CD4-positive, alpha-beta T cell treated with Interleukin-4 for 1 hour (primary cell): ENCODE results near the gene DLEC1.

Source experiments
- DNase-seq, 2 donors: peaks; one replicate each; pipeline ENCODE4 v3.0.0-alpha.2; 2020 to 2022

DLEC1 gene

GRCh38 chr3:38111696-38112377, 72.8 kb downstream of the DLEC1 start:
- DNase-seq: no peak

- no peak for DNase-seq
Measured at GRCh38 chr3:38112378-38112761, 73.4 kb downstream of the DLEC1 start.

- no peak for DNase-seq
Measured at GRCh38 chr3:38114052-38114874, 75.3 kb downstream of the DLEC1 start.

- peak in 1 of 2 donors; percentile 7 for DNase-seq
Measured at GRCh38 chr3:38114875-38115644, 76.1 kb downstream of the DLEC1 start.

GRCh38 chr3:38115645-38116427, 76.8 kb downstream of the DLEC1 start:
- DNase-seq: no peak

GRCh38 chr3:38116471-38117162, 77.6 kb downstream of the DLEC1 start:
- no peak for DNase-seq

GRCh38 chr3:38117163-38117716, 78.2 kb downstream of the DLEC1 start:
- DNase-seq: no peak

GRCh38 chr3:38117748-38118420, 78.9 kb downstream of the DLEC1 start:
- peak; percentile 76 to 78 for DNase-seq

GRCh38 chr3:38118421-38119247, 79.6 kb downstream of the DLEC1 start:
- no peak for DNase-seq

- no peak for DNase-seq
Measured at GRCh38 chr3:38119248-38119544, 80.2 kb downstream of the DLEC1 start.

- DNase-seq: no peak
Measured at GRCh38 chr3:38119821-38120692, 81.0 kb downstream of the DLEC1 start.

- DNase-seq: no peak
Measured at GRCh38 chr3:38120693-38121450, 81.9 kb downstream of the DLEC1 start.

GRCh38 chr3:38121451-38121831, 82.4 kb downstream of the DLEC1 start:
- DNase-seq: no peak

- no peak for DNase-seq
Measured at GRCh38 chr3:38121832-38122461, 82.9 kb downstream of the DLEC1 start.

- no peak for DNase-seq
Measured at GRCh38 chr3:38122712-38123290, 83.8 kb downstream of the DLEC1 start.

- no peak for DNase-seq
Measured at GRCh38 chr3:38124324-38125122, 85.5 kb downstream of the DLEC1 start.
